ENCODE results near the gene AVEN. TPM values are rescaled to one million over a fixed set of nuclear protein-coding genes. Genes with fewer than 3 reads are reported as not detected.

AVEN gene
- total and polyA plus RNA-seq, 11 donors = 16.3 to 37.1 (median 21.0) TPM

GRCh38 chr15:34059476-34059875 is 20.5 kb upstream of the AVEN start:
- H3K4me1 ChIP-seq = peaks cover 0 to 7% (median 0%) of the 10 kb centered on the region in 12 donors
- DNase-seq (no peak), ATAC-seq (no peak)
- H3K36me3 ChIP-seq = no peaks in the 10 kb centered on the region
- H3K27me3 ChIP-seq = no peaks in the 10 kb centered on the region
- no peak overlapping the region for H3K4me3 ChIP-seq
- no peaks in the 10 kb centered on the region for H3K9me3 ChIP-seq
- H3K27ac ChIP-seq = no peak overlapping the region
- TF ChIP-seq POLR2A (IDR thresholded peaks at IDR 0.05) (no peak), CTCF (IDR thresholded peaks at IDR 0.05) (no peak)
- intact Hi-C loops (cut with DNase I) = no loop called here
- 36 to 48% (median 38%) methylated on average over 2 of the region's 2 CpGs for WGBS, 4 donors

- intact Hi-C loops (cut with DNase I) = no loop called here
- ATAC-seq (no peak), DNase-seq (no peak)
- H3K27me3 ChIP-seq = no peaks in the 10 kb centered on the region
- H3K4me3 ChIP-seq = no peak overlapping the region
- peaks cover 0 to 7% (median 0%) of the 10 kb centered on the region in 12 donors for H3K4me1 ChIP-seq
- peak overlapping the region in 2 of 12 donors; percentile 43 to 64 for H3K27ac ChIP-seq
- H3K36me3 ChIP-seq = no peaks in the 10 kb centered on the region
- TF ChIP-seq POLR2A (IDR thresholded peaks at IDR 0.05) = no peak
- no peak for TF ChIP-seq CTCF (IDR thresholded peaks at IDR 0.05)
- whole genome bisulfite sequencing, 4 donors = 76 to 89% (median 88%) methylated on average over 5 of the region's 5 CpGs
- peaks cover 0 to 14% (median 0%) of the 10 kb centered on the region in 12 donors for H3K9me3 ChIP-seq
Measured at GRCh38 chr15:34056911-34057310, 17.9 kb upstream of the AVEN start.

- WGBS, 4 donors = 40 to 59% (median 53%) methylated on average over 3 of the region's 3 CpGs
- intact Hi-C loops (cut with DNase I) = no loop called here
- ATAC-seq = peak in 3 of 4 donors; percentile 64 to 83 (median 75)
Measured at GRCh38 chr15:34055868-34056595, 17.0 kb upstream of the AVEN start.

More at GRCh38 chr15:34055868-34056595, 17.0 kb upstream of the AVEN start:
- no peak overlapping the region for H3K4me3 ChIP-seq
- peaks cover 0 to 23% (median 2%) of the 10 kb centered on the region in 12 donors for H3K9me3 ChIP-seq
- peaks cover 0 to 7% (median 0%) of the 10 kb centered on the region in 12 donors for H3K4me1 ChIP-seq
- no peak for DNase-seq
- H3K27ac ChIP-seq = peak overlapping the region in 5 of 12 donors; percentile 42 to 64 (median 51)
- no peaks in the 10 kb centered on the region for H3K27me3 ChIP-seq
- H3K36me3 ChIP-seq = no peaks in the 10 kb centered on the region
- TF ChIP-seq CTCF (IDR thresholded peaks at IDR 0.05) (no peak), POLR2A (IDR thresholded peaks at IDR 0.05) (no peak)

Measured in heart left ventricle (tissue), 16 donors.